Measurements from ENCODE around the gene SPARC.
"Not testable (repeated sequence)": the region's sequence is repeated elsewhere in the genome, so short reads cannot be mapped to it uniquely, and the experiment has no call there.

SPARC gene

DNA sequence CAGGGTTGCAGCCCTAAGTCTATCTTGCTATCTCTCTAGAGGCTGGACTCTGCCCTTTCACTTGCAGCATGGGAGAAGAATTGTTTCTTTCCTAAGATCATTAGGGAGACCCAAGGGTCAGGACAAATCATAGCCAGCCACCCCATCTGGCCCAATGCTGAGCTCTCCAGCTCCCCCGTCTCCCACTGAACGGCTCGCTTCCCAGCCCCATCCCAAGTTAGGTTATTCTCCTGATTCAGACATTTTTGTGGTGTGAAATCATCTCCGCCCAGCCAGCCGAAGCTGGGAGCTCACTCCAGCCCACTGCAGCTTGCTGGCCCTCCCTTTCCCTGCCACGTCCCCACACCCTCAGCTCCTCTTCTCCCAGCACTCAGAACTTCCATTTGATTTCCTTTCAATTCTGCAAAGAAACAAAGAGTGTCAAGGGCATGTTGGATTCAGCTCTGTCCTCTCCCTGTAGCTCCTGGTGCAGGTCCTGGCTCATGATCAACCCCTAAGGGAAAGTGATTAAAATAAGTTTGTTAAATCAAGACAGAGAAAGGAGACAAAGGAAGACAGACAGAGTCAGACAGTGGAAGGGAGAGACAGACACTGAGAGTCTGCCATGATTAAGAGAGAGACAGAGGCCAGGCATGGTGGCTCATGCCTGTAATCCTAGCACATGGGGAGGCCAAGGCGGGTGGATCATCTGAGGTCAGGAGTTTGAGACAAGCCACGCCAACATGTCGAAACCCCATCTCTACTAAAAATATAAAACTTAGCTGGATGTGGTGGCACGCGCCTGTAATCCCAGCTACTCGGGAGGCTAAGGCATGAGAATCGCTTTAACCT is 12.6 kb upstream of the SPARC start:
- DNase-seq, result no peak

DNA sequence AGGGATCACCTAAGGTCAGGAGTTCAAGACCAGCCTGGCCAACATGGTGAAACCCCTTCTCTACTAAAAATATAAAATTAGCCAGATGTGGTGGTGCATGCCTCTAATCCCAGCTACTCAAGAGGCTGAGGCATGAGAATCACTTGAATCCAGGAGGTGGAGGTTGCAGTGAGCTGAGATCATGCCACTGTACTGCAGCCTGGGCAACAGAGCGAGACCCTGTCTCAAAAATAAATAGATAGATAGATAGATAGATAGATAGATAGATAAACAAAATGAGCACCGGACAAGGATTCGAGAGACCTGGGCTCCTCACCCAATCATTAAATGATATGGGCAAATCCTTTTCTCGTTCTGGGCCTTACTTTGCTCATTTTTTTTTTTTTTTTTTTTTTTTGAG is 11.4 kb upstream of the SPARC start:
- DNase-seq, result not testable (repeated sequence)

DNA sequence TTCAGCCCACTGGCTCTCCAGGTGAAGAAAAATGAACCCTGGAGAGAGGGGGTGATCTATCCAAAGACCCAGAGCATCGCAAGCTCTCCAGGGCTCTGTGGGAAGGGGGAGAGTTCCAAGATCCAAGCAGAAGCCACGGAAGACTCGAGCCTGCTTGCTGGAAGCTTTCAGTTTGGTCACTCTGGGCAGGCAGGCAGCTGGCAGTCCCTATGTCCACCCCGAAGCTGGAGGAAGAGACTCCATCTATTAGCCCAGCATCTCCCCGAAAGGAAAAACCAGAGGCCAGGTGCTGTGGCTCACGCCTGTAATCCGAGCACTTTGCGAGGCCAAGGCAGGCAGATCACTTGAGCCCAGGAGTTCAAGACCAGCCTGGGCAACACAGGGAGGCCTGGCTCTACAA is 10.7 kb upstream of the SPARC start:
- no peak for DNase-seq

DNA sequence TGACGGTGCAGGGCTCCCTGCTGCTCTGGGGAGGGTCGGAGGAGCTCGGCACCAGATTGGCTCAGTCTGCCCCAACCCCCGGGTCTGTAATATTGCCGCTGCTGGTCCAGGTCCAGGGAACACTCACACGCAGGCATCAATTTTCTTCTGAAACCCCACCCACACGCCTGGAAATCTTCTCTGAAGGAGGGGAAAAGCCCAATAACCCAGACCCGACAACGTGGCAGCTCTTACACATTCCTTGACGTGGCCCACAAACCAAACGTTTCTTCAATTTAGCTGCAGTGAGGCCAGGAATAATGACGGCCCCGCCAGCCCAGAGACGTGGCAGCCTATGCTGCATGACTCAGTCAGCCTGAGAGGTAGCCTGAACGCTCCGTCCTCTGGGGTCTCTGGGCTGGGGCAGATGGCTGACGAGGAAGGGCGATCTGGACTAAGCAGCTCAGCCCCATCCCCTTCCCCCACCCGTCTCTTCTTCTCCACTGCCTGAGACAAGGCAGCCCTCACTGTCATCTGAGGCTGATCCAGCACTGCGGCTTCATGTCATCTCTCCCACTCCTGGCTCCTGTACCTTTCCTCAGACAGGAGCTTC is 9.9 kb upstream of the SPARC start:
- DNase-seq, result no peak

DNA sequence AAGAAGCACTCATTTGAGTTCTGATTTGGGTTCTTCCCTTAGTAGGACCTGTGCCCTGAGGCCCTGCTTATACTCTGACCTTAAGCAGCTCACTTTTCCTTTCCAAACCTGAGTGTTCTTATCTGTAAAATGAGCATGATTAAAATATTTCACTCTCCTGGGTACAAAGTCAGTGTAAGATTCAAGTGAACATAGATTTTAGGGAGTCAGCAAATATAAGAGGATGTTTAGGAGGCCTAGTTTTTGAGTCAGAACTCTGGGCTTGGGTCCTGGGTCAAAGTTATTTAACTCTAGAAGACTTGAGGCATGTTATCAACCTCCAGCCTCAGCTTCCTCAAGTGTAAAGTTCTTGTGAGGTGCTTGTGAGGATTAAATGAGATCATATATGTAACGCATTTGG is 8.7 kb upstream of the SPARC start:
- DNase-seq, result no peak

DNA sequence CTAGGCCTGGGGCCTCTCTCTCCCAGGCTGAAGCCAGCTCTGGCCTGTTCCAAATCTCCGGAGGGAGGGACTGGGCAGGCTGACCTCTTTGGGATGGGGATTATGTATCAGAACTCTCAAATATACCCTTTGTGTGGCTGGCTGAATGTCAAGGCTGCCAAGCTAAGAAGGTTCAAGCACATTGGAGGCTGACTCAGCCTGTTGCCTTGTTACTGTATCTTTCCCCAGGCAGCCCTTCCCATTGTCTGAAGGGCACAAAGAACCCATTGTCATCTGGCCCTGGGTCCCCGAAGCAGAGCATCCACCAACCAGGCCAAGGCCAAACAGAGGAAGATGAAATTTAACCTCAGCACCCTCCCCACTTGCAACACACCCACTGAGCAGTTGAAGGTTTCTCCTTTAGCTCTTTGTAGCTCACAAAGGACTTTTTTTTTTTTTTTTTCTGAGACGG is 7.3 kb upstream of the SPARC start:
- DNase-seq, result no peak

DNA sequence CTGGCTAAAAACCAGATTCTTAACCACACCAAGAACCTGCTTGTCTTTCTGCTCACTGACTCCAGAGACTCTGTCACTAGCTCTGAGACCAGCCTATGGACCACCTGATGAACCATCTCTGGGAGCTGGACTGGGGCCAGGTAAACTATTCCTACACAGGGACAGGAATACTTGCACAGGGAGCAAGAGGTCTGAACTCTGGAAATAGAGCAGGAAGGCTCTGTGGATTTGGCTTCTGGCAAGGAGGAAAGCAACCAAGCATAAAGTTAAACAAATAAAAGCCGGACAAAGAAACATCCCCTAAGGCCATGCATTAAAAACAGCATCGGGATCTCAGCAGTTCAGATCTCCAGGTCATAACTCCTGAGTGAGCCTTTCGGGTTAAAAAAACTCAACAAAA is 5.6 kb upstream of the SPARC start:
- DNase-seq, result no peak

DNA sequence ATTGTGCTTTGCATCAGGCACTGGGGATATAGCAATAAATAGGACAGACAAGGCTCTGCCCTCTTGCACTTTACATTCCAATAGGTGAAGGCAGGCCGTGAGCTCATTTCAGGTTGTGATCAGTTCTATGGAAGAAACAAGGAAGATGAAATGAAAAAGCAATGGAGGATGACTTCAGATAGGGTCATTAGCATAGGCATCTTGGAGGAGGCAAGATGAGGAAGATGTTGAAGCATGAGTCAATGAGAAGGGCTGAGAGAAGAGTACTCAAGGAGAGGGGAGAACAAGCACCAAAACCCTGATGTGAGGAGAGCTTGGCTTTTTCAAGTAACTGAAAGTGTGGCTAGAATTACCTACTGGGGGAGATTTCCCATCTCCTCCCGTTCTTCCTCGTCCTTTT is 5.0 kb upstream of the SPARC start:
- no peak for DNase-seq

DNA sequence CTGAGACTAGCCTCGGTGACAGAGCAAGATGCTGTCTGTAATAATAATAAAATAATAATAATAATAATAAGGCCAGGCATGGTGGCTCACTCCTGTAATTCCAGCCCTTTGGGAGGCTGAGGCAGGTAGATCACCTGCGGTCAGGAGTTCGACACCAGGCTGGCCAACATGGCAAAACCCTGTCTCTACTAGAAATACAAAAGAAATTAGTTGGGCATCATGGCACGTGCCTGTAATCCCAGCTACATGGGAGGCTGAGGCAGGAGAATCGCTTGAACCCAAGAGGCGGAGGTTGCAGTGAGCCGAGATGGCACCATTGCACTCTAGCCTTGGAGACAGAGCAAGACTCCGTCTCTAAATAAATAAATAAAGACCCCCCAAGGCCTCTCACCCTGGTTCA is 2.9 kb upstream of the SPARC start:
- DNase-seq, result not testable (repeated sequence)

DNA sequence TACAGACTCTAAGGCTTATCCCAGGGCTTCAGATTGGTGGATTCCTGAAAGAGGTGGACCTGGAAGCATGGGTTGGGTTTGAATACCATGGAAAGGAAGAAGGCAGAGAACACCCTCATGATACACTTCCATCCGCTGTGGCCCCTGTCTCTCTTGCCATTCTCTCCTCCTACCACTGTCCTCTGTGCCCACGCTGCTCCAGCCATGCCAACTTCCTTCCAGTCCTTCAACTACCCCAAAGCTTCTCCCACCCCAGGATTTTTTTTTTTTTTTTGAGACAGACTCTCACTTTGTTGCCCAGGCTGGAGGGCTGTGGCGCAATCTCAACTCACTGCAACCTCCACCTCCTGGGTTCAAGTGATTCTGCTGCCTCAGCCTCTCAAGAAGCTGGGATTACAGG is 1.7 kb upstream of the SPARC start:
- no peak for DNase-seq

DNA sequence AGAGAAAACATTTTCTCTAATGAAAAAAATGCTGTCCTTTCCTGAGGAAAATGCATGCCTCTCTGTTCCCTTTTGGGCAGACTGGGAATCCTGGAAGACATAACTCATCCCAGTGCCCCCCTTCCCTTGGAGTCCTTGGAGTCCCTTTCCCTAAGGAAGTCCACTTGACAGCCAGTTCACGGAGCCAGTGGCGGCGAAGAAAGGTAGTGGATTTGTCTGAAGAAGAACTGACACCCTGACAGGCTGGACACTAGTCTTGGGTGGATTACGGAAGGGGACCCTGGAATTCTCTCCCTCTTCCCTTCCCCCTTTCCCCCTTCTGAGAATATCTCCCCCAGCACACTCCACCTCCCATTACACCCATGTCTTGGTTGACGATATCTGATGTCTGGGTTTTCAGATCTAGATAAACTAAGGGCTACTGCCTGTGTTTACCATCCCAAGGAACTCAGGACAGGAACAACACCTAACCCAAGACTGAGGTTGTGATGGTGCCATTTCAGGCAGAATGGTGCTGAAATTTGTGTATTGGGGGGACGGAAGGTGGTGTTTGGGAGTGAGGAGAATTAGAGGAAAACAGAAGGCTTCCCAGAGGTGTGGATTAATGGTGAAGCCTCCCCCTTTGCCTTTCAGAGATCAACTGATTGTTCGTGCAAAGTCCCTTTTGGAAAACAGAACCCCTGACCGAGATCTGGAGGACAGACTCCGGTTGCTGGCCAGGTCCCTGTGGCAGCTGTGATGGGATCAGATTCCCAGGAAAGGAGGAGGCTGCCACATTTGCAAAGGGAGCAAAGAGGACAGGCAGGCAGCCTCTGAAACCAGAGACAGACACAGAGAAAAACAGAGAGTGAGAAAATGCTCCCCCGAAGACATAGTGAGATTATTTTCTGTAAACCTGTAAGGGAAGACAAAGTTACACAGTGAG is 704 bp downstream of the SPARC start:
- DNase-seq, result no peak

DNA sequence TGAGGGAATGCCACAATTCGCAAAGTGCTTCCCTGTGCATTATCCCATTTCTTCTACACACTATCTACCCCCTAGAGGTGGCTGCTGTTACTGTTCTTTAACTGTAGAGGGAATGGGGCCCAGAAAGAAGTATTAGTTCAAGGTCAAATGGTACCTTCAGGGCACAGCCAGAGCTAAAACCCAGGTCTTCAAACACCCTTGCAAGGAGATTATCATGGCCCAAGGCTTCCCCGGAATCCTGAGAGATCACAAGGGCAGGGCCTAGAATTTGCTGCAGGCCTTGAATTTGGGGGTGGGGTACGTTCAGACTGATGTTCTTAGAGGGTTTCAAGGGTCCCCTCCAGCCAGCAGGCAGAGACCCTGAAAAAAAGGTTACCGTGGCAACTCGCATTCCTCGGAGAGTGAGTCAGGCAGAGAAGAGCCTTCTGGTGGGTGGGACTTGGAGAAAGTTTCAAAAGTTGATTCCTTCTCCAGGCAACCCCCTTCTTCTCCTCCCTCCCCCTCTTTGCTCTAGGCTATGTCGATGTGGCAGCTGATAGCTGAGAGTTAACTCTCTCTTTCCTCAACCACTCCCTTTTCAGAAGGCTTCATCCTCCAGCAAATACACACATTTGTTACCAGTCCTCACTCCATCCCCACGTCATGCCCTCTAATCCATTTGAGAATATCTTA is 1.9 kb downstream of the SPARC start:
- DNase-seq, result no peak

DNA sequence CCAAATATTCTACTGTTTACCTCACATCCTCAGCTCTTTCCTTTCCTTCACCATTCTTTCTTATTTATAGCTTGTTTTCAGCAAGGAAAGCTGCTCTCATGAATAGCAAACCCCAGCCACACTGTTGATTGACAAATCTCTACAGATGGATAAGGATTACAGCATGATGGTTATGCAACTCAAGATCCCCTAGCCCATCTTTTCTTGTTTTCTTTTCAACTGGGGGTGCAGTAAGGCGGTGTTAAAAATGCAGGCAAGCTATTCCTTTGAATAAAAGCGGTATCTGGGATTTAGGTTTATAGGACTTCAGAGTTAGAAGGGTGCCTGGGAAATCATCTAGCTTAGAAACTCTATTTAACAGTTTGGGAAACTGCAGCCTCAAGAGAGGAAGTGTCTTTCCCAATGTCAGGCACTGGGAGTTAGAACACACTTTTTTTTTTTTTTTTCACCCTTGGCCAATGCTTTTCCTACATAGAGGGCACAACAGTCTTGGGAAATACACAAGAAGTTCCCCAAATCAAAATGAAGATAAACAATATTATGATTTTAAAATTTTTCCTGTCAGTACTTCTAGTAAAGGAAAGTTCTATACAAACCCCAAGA is 2.6 kb downstream of the SPARC start:
- no peak for DNase-seq

DNA sequence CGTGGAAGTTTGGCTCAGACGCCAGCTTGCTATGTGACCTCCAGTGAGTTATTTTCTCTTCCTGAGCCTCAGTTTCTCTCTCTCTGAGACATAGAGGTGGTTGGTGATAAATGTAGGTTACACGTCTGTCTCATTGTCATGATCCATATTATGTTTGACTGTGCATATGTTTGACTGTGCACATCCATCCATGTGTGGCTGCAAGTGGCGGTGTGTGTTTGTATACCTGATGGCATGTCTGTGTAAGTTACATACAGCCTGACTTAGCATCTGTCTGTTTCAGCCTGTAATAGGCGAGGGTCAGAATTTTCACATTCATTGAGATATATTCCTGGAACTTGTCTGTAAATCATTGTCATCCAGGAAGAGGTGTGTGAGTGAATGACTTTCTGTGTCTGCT is 3.3 kb downstream of the SPARC start:
- no peak for DNase-seq

DNA sequence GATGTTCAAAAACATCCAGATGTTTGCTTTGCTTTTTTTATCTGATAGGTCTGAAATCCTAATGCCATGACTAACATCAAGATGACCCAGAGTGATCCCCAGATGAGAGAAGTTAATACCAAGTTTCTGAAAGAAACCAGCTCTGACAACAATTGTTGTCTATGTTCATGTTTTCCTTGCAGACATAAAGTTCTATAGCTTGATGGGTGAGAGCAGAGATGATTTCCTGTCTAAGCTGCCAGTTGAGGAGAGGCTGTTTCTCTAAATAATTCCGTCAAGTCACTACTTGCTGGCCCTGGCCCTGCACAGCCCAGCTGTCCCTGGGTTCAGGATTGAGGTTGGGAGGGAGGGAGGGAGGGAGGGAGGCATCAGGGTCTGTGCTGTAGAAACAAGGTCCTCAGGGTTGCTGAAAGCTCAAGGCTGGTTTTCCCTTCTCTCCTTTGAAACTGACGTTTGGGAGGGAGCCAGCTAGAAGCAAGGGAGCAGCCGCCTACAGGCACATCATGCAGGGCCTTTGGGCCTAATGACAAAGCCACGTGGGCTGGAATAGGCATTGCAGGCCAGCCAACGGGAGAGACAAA is 3.9 kb downstream of the SPARC start:
- DNase-seq, result no peak

DNA sequence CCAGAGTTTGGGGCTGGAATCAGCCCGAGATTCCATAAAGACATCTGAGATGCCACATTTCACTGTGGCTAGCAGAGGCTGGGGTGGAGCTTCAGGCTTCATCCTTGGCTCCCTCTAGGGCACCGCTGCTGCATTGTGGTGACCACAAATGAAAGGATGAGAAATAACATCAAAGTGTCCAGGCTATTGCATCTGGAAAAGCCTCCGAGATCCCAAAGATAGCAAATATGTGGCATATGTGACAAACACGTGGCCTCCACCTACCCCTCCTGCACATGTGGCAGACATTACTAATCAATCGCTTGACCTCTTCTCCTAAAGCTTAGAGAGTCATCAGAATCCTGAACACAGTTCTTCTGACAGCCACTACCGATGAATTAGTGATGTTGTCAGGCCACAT is 4.5 kb downstream of the SPARC start:
- DNase-seq, result no peak

DNA sequence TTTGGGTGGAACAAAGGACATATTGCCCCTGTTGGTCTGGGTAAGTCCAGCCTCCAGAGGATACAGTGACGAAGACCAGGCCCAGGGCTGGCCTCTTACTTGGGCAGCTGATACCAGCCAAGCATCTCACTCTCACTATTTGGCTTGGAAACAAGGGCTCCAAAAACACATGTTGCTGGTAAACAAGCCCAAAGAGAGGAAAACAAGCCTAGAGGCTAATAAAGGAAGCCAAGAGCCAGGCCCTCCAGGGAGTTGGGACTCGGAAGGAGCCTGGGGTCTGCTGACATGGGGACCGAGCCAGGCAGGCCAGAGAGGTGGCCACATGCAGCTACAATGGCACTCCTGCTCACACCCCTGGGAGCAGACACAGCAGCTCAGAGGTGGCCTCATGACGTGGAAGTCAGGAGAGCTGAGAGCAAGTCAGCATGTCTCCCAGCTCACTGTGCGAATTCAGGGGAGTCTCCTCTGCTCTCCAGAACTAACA is 5.7 kb downstream of the SPARC start:
- DNase-seq, result no peak

DNA sequence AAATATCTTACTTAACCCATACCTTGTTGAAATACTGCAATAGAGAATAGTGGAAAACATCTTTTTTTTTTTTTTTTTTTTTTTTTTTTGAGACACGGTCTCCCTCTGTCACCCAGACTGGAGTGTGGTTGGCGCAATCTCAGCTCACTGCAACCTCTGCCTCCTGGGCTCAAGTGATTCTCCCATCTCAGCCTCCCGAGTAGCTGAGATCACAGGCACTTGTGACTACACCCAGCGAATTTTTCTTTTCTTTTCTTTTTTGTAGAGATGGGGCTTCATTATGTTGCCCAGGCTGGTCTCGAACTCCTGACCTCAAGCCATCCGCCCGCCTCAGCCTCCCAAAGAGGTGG is 6.6 kb downstream of the SPARC start:
- not testable (repeated sequence) for DNase-seq

DNA sequence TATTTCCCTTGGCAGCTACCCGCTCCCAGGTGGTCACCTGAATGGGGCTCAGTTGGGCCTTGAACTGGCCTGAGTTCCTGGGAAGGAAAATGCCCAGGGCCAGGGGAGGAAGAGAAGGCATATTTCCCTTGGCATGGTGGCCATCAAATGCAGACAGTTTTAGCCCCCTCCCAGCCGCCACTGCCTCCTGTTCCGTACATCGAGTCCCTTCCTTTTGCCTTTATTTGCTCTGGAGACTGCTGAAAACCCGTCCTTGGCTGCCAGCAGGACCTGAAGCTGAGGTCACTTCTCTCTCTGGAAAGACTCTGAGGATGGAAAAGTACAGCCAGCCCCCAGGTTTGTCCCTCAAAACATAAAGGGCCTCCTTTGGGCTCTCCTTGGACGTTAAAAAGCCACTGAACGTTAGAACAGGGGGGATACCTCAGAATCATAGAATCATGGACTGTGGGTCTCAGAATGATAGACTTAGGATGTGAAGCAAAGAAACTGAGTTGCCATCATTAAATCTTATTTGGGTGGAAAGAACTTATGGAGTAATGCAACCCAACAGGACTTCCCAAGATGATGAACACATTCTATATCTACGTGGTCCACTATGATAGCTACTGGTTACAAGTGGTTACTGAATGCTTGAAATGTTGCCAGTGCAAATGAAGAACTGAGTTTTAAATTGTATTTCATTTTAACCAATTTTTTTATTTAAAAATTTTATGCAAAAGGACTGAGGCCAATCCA is 7.1 kb downstream of the SPARC start:
- DNase-seq, result no peak

DNA sequence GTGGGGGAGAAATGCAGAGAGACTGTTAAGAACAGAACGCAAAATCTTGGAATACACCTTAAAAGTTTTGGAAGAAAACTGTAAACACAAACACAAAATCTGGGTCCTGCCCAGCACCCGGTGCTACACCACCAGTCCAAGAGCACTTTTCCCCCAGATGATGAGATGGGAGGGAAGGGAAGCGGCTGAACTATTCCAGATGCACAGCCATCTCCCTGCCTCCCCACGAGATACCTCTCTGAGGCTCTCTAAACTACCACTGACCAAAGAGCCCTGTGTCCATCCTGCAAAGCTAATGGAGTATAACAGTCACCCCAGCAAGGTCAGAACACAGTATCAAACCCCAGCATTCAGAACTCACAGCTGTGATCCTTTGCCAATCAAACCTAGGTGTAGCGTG is 8.0 kb downstream of the SPARC start:
- no peak for DNase-seq

DNA sequence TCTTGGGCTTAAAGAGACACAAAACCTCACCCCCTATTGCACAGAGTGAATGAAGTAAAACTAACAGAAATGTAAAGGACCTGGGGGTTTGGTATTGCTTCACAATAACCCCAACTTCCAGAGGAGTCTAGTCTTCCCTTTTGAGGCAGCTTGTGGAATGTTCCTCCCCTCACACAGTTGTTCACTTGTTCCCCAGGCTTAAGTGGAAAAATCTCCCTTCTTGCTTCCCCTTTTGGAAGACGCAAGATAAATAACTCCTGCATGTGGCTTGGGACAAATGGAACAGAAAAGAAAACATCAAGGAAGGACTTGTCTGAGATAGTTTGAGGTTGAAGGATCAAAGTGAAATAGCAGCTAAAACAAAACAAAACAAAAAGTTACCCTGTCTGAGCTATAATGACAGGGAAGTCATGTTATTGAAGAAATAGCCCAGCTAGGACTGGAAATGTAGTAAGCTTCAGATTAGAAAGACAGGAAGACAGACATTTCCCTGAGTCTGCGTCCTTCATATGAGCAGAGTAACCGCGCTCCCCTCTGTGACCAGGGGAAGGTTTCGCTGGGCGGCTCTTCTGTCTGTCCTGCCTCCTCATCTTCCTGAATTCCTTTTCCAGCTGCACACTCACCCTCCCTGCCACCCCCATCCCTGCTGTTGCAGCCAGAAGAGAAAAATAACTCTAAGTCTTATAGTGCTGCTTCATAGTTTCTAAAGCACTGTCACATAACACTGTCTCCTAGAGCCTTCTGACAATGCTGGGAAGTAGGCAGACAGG is 8.8 kb downstream of the SPARC start:
- DNase-seq, result no peak

Measured in activated gamma-delta T cell treated with Interleukin-2 at 50 U/mL for 16 hours (primary cell).